OCI-LY1 (cell line): ENCODE measurements around the gene UBAC1.
"Not testable (repeated sequence)": the region's sequence is repeated elsewhere in the genome, so short reads cannot be mapped to it uniquely, and the experiment has no call there.

Source experiments
- H2AFZ ChIP-seq: fragments of 200-600 bp; sonication (generic), shearing (Covaris generic); 2 replicates; pipeline ENCODE4 v1.6.0; 2014; ENCODE audit warnings: antibody characterized with exemption, mild to moderate bottlenecking, low read length
- H3F3A ChIP-seq: fragments of 200-600 bp; sonication (generic), shearing (Covaris generic); 2 replicates; pipeline ENCODE4 v1.6.0; 2014; ENCODE audit warnings: mild to moderate bottlenecking, antibody characterized with exemption, low read length, moderate library complexity; ENCODE audit not compliant: insufficient read depth
- H3K27ac ChIP-seq: fragments of 200-600 bp; sonication (generic); 2 replicates; pipeline ENCODE4 v1.5.1; 2014; ENCODE audit warnings: low read length, mixed run types, mild to moderate bottlenecking, low read depth; ENCODE audit not compliant: poor library complexity, severe bottlenecking
- H3K27me3 ChIP-seq: fragments of 200-600 bp; sonication (generic); 2 replicates; pipeline ENCODE4 v1.6.0; 2014; ENCODE audit warnings: antibody characterized with exemption, mild to moderate bottlenecking, low read length, moderate library complexity; ENCODE audit not compliant: insufficient read depth
- H3K36me3 ChIP-seq: fragments of 200-600 bp; sonication (generic); 2 replicates; pipeline ENCODE4 v1.6.1; 2014; ENCODE audit warnings: mild to moderate bottlenecking, antibody characterized with exemption, low read length, moderate library complexity, mixed read lengths; ENCODE audit not compliant: insufficient read depth
- H3K4me1 ChIP-seq: fragments of 200-600 bp; sonication (generic); 2 replicates; pipeline ENCODE4 v1.5.1; 2014; ENCODE audit warnings: mild to moderate bottlenecking, low read length, moderate library complexity; ENCODE audit not compliant: insufficient read depth, severe bottlenecking
- H3K4me2 ChIP-seq: fragments of 200-600 bp; sonication (generic), shearing (Covaris generic); 2 replicates; pipeline ENCODE4 v1.6.1; 2014; ENCODE audit warnings: low read length
- H3K4me3 ChIP-seq: fragments of 200-600 bp; sonication (generic); 2 replicates; pipeline ENCODE4 v1.5.1; 2014; ENCODE audit warnings: low read length, low read depth, mild to moderate bottlenecking, mixed read lengths; ENCODE audit not compliant: poor library complexity, severe bottlenecking
- H3K79me2 ChIP-seq: fragments of 200-600 bp; shearing (Covaris generic); 2 replicates; pipeline ENCODE4 v1.6.1; 2016; ENCODE audit warnings: mixed run types, low read length, mixed read lengths; ENCODE audit not compliant: insufficient read depth
- H3K9ac ChIP-seq: fragments of 200-600 bp; sonication (generic), shearing (Covaris generic); 2 replicates; pipeline ENCODE4 v1.6.1; 2014; ENCODE audit warnings: mild to moderate bottlenecking, low read length, mixed read lengths
- H3K9me2 ChIP-seq: fragments of 200-600 bp; sonication (generic), shearing (Covaris generic); 2 replicates; pipeline ENCODE4 v1.6.1; 2014; ENCODE audit warnings: low read depth, mild to moderate bottlenecking, low read length, mixed read lengths
- H3K9me3 ChIP-seq: fragments of 200-600 bp; shearing (Covaris generic); 2 replicates; pipeline ENCODE4 v1.6.1; 2014; ENCODE audit warnings: low read length, mixed read lengths
- H4K20me1 ChIP-seq: fragments of 200-600 bp; sonication (generic), shearing (Covaris generic); 2 replicates; pipeline ENCODE4 v1.6.0; 2016; ENCODE audit warnings: mild to moderate bottlenecking, low read length; ENCODE audit not compliant: insufficient read depth
- EZH2 ChIP-seq: fragments of 200-600 bp; sonication (generic), shearing (Covaris generic); IDR thresholded peaks from 2 replicates; pipeline ENCODE4 v1.8.0; 2017; ENCODE audit warnings: borderline replicate concordance, mixed run types, mild to moderate bottlenecking, antibody characterized with exemption, low read length, moderate library complexity, mixed read lengths
- TF ChIP-seq, protein P1 (sequence below): fragments of 200-600 bp; sonication (generic), shearing (Covaris generic); IDR thresholded peaks from 2 replicates; pipeline ENCODE4 v1.5.1; 2017; ENCODE audit warnings: mild to moderate bottlenecking, antibody characterized with exemption, low read length, moderate library complexity, mixed read lengths

The UBAC1 gene

DNA sequence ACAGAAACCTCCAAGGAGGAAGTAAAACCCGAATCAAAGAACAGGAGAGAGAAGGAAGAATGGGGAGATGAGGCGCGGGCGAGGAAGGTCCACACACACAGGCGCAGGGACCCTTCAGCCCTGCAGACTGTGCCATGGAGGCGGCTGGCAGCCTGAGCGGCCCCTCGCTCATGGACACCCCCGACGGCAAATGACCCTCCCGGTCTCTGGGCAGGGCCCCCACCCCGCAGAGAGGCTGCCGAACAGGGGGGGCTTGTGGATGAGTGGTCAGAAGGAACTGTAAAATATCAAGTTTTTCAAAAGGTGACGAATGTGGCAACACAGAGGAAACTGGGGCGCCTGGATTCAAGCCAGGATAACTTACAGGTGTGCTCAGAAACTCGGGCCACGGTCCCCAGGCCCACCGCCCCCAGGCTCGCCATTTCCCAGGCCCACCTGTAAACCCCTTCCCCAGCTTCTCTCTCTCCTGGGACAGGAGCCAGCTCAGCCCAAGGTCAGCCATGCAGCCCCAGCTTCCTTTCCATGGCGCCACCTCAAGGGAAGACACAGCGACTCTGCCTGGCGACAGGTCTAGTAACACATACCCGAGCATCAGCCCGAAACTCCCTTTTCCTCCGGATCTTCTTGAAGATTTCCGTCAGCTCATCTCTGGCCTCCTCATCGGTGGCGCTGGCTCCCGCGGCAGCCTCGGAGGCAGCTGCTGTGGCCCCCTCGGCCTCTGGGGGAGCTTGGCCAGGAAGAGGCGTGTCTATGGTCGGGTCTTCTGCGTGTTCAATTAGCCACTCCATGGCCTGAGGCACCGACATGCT, 16.5 kb downstream of the UBAC1 start:
- H3K79me2 ChIP-seq: no peaks in the 10 kb centered on the region
- H3K4me3 ChIP-seq: no peak overlapping the region
- no peaks in the 10 kb centered on the region for H4K20me1 ChIP-seq
- no peak overlapping the region for H3K27ac ChIP-seq
- no peaks in the 10 kb centered on the region for H3K9me2 ChIP-seq
- no peak overlapping the region for H3K9ac ChIP-seq
- H3K4me1 ChIP-seq: no peaks in the 10 kb centered on the region
- no peaks in the 10 kb centered on the region for H3K9me3 ChIP-seq
- TF ChIP-seq, protein P1, sequence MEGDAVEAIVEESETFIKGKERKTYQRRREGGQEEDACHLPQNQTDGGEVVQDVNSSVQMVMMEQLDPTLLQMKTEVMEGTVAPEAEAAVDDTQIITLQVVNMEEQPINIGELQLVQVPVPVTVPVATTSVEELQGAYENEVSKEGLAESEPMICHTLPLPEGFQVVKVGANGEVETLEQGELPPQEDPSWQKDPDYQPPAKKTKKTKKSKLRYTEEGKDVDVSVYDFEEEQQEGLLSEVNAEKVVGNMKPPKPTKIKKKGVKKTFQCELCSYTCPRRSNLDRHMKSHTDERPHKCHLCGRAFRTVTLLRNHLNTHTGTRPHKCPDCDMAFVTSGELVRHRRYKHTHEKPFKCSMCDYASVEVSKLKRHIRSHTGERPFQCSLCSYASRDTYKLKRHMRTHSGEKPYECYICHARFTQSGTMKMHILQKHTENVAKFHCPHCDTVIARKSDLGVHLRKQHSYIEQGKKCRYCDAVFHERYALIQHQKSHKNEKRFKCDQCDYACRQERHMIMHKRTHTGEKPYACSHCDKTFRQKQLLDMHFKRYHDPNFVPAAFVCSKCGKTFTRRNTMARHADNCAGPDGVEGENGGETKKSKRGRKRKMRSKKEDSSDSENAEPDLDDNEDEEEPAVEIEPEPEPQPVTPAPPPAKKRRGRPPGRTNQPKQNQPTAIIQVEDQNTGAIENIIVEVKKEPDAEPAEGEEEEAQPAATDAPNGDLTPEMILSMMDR: no peak
- no peak for TF ChIP-seq EZH2
- H3K4me2 ChIP-seq: no peak overlapping the region
- H3K36me3 ChIP-seq: peaks cover 78% of the 10 kb centered on the region
- H3K27me3 ChIP-seq: no peaks in the 10 kb centered on the region
- H3F3A ChIP-seq: no peaks in the 10 kb centered on the region
- no peak overlapping the region for H2AFZ ChIP-seq

DNA sequence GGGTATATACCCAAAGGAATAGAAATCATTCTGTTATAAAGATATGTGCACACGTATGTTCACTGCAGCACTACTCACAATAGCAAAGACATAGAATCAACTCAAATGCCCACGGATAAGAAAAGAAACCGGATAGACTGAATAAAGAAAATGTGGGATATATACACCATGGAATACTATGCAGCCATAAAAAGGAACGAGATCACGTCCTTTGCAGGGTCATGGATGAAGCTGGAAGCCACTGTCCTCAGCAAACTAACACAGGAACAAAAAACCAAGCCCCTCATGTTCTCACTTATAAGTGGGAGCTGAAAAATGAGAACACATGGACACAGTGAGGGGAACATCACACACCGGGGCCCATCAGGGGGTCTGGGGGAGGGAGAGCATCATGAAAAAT, 17.6 kb downstream of the UBAC1 start:
- not testable (repeated sequence) for H3K9me3 ChIP-seq, H3K9ac ChIP-seq, H3K4me3 ChIP-seq, H3K27ac ChIP-seq, H2AFZ ChIP-seq, H3K4me1 ChIP-seq, H4K20me1 ChIP-seq, H3K27me3 ChIP-seq, H3F3A ChIP-seq, H3K4me2 ChIP-seq, H3K9me2 ChIP-seq, H3K79me2 ChIP-seq
- H3K36me3 ChIP-seq: peaks cover 81% of the 10 kb centered on the region

DNA sequence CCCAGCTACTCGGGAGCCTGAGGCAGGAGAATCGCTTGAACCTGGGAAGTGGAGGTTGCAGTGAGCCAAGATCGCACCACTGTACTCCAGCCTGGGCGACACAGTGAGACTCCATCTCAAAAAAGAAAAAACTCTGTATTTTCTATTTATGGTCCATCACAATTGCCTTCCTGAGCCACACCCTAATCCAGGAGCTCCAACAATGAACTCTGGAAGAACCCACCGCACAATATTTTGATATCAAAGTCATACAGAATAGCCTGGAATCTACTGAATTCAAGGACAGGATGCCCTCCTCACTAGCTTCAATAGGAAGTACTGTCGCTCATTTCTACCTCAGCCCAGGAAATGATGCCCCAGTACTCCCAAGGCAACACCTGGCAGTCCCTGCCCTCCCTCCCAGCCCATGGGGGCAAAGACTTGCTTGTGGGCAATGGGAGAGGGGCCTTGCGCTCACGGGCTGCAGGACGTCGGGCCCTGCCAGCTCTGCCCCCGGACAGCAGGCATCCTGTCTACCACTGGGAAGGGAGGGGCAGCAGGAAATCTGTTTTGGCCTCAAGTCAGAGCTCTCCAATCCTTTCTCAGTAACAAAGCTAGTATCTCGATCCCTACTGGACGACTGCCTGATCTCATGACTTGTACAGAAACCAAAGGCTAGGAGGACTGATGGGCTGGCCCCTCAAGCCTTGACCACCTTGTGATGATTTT, 19.7 kb downstream of the UBAC1 start:
- Histone ChIP-seq H3K36me3 (peaks cover 85% of the 10 kb centered on the region), H3K9me2 (no peaks in the 10 kb centered on the region), H4K20me1 (no peaks in the 10 kb centered on the region)

More for the DNA sequence above, 19.7 kb downstream of the UBAC1 start:
- no peak overlapping the region for H3K27ac ChIP-seq
- no peak for TF ChIP-seq EZH2
- TF ChIP-seq, protein P1: no peak
- H3F3A ChIP-seq: no peaks in the 10 kb centered on the region
- H3K9ac ChIP-seq: no peak overlapping the region
- no peaks in the 10 kb centered on the region for H3K79me2 ChIP-seq
- no peaks in the 10 kb centered on the region for H3K4me1 ChIP-seq
- no peaks in the 10 kb centered on the region for H3K27me3 ChIP-seq
- no peak overlapping the region for H3K4me3 ChIP-seq
- H2AFZ ChIP-seq: no peak overlapping the region
- H3K9me3 ChIP-seq: no peaks in the 10 kb centered on the region
- no peak overlapping the region for H3K4me2 ChIP-seq
